RWPE2 (cell line): ENCODE data around the gene ACOX2.

Experiments
- ATAC-seq: fragments of 200-7000 bp; cut with Tn5 transposase; 3 replicates; pipeline ENCODE4 v1.9.1; 2021; ENCODE audit warnings: low read depth
- DNase-seq: peaks from one replicate; pipeline ENCODE4 v3.0.0-alpha.2; 2020; ENCODE audit warnings: low spot score
- H3K27ac ChIP-seq: fragments of 450-650 bp; 2 replicates; pipeline ENCODE4 v1.5.1; 2017; ENCODE audit warnings: mild to moderate bottlenecking; ENCODE audit not compliant: poor library complexity, severe bottlenecking
- H3K27me3 ChIP-seq: fragments of 250-450 bp; sonication (Bioruptor Pico); 2 replicates; pipeline ENCODE4 v1.5.1; 2021; ENCODE audit warnings: mild to moderate bottlenecking, moderate library complexity; ENCODE audit not compliant: insufficient read depth, poor library complexity, severe bottlenecking
- H3K36me3 ChIP-seq: fragments of 250-450 bp; sonication (Bioruptor Pico); 2 replicates; pipeline ENCODE4 v1.5.1; 2020; ENCODE audit warnings: low read depth, mild to moderate bottlenecking, moderate library complexity
- H3K4me1 ChIP-seq: fragments of 250-450 bp; sonication (Bioruptor Pico); 2 replicates; pipeline ENCODE4 v1.5.1; 2021; ENCODE audit warnings: mild to moderate bottlenecking, moderate library complexity; ENCODE audit not compliant: insufficient read depth, poor library complexity, severe bottlenecking
- H3K4me3 ChIP-seq: fragments of 250-450 bp; sonication (Bioruptor Pico); 2 replicates; pipeline ENCODE4 v1.5.1; 2021; ENCODE audit warnings: mild to moderate bottlenecking, moderate library complexity; ENCODE audit not compliant: severe bottlenecking
- H3K9me3 ChIP-seq: fragments of 250-450 bp; sonication (Bioruptor Pico); 2 replicates; pipeline ENCODE4 v1.5.1; 2021; ENCODE audit warnings: mild to moderate bottlenecking, moderate library complexity; ENCODE audit not compliant: severe bottlenecking
- CTCF ChIP-seq: fragments of 450-650 bp; IDR thresholded peaks from one replicate; pipeline ENCODE4 v1.5.1; 2017; ENCODE audit warnings: mild to moderate bottlenecking, moderate library complexity; ENCODE audit not compliant: poor library complexity, severe bottlenecking

The ACOX2 gene

GRCh38 chr3:58478781-58479180 is 58.2 kb downstream of the ACOX2 start:
- H3K9me3 ChIP-seq: no peaks in the 10 kb centered on the region
- no peak overlapping the region for H3K27ac ChIP-seq
- no peak for TF ChIP-seq CTCF
- H3K4me1 ChIP-seq: no peaks in the 10 kb centered on the region
- H3K36me3 ChIP-seq: no peaks in the 10 kb centered on the region
- H3K4me3 ChIP-seq: no peak overlapping the region
- ATAC-seq: no peak
- DNase-seq: no peak
- H3K27me3 ChIP-seq: no peaks in the 10 kb centered on the region

GRCh38 chr3:58474967-58475578 is 61.9 kb downstream of the ACOX2 start:
- H3K27ac ChIP-seq: no peak overlapping the region
- H3K9me3 ChIP-seq: no peaks in the 10 kb centered on the region
- ATAC-seq (no peak), DNase-seq (no peak)
- H3K27me3 ChIP-seq: no peaks in the 10 kb centered on the region
- H3K36me3 ChIP-seq: no peaks in the 10 kb centered on the region
- peaks cover 15% of the 10 kb centered on the region for H3K4me1 ChIP-seq
- no peak for TF ChIP-seq CTCF
- no peak overlapping the region for H3K4me3 ChIP-seq

DNA sequence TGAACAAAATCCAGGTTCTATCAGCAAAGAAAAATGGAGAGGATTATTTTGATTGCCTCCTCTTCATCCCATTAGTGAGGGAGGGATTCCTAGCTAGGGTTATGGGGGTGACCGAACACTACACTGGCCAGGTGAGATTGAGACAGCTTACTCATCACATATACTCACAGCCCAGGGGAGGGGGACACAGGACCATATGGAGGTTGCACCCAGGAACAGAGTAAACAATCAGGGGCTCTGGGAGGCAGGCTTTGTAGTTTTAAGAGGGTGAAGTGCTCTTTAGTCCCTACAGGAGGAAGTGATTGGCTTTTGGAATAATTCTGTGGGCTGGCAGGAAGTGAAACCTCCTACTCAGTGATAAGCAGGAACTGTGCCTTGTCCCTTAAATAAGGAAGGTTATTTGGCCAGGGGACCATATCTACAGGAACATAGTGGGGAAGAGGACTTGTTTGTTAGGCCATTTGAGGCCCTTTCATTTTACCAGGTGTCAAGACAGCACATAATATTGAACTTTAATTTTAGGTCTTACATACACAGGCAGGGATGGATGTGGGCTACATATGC is 62.6 kb downstream of the ACOX2 start:
- H3K4me1 ChIP-seq: peaks cover 18% of the 10 kb centered on the region
- H3K4me3 ChIP-seq: no peak overlapping the region
- no peaks in the 10 kb centered on the region for H3K9me3 ChIP-seq
- H3K27me3 ChIP-seq: no peaks in the 10 kb centered on the region
- TF ChIP-seq CTCF: no peak
- ATAC-seq (no peak), DNase-seq (no peak)
- H3K36me3 ChIP-seq: no peaks in the 10 kb centered on the region
- H3K27ac ChIP-seq: no peak overlapping the region

- no peak overlapping the region for H3K27ac ChIP-seq
- no peak overlapping the region for H3K4me3 ChIP-seq
- no peaks in the 10 kb centered on the region for H3K36me3 ChIP-seq
- ATAC-seq (no peak), DNase-seq (no peak)
- peaks cover 18% of the 10 kb centered on the region for H3K4me1 ChIP-seq
- no peak for TF ChIP-seq CTCF
- H3K27me3 ChIP-seq: no peaks in the 10 kb centered on the region
- no peaks in the 10 kb centered on the region for H3K9me3 ChIP-seq
These were observed 63.7 kb downstream of the ACOX2 start for GRCh38 chr3:58473275-58473674.
